HepG2 (cell line): Measurements from ENCODE around the gene TP53TG5. TPM values are rescaled to one million over a fixed set of nuclear protein-coding genes. Genes with fewer than 3 reads are reported as not detected.

Experiments used
- BCL3 ChIP-seq: sonication (generic); formaldehyde crosslinking; IDR thresholded peaks from 2 replicates; pipeline ENCODE4 v1.5.1; 2020; ENCODE audit warnings: mild to moderate bottlenecking, missing genetic modification reagents, moderate library complexity
- CEBPB ChIP-seq: IDR thresholded peaks from 2 replicates; pipeline ENCODE4 v1.6.1; 2011; ENCODE audit warnings: low read depth, low read length, improper control_type of control experiment, borderline replicate concordance
- CHD4 ChIP-seq: fragments of 200-600 bp; sonication (generic); IDR thresholded peaks from 2 replicates; pipeline ENCODE4 v1.7.0; 2017; ENCODE audit warnings: mild to moderate bottlenecking, low read length, borderline replicate concordance
- KDM6A ChIP-seq: IDR thresholded peaks from 2 replicates; pipeline ENCODE4 v1.6.1; 2016; ENCODE audit warnings: low read depth
- MIER3 ChIP-seq: IDR thresholded peaks from 2 replicates; pipeline ENCODE4 v1.6.1; 2016; ENCODE audit warnings: missing compliant biosample characterization, borderline replicate concordance
- NFYC ChIP-seq: IDR thresholded peaks from 2 replicates; pipeline ENCODE4 v1.6.1; 2016; ENCODE audit warnings: missing genetic modification reagents, missing compliant biosample characterization
- RAD51 ChIP-seq: fragments of 450-650 bp; IDR thresholded peaks from 2 replicates; pipeline ENCODE4 v1.6.1; 2016; ENCODE audit warnings: borderline replicate concordance
- RBM39 ChIP-seq: fragments of 200-400 bp; formaldehyde crosslinking; IDR thresholded peaks from one replicate; pipeline ENCODE4 v1.6.1; 2018; ENCODE audit warnings: antibody characterized with exemption, mild to moderate bottlenecking, low read depth, low read length; ENCODE audit not compliant: poor library complexity, severe bottlenecking
- SMC3 ChIP-seq: IDR thresholded peaks from 2 replicates; pipeline ENCODE4 v1.6.1; 2011; ENCODE audit warnings: low read length, improper control_type of control experiment
- SMYD3 ChIP-seq: sonication (generic); formaldehyde crosslinking; IDR thresholded peaks from 2 replicates; pipeline ENCODE4 v1.8.1; 2023; ENCODE audit warnings: mild to moderate bottlenecking, missing genetic modification reagents
- TCF7L2 ChIP-seq: IDR thresholded peaks from 2 replicates; pipeline ENCODE4 v1.6.1; 2011; ENCODE audit warnings: mild to moderate bottlenecking, low read depth, low read length, moderate library complexity
- ZFP82 ChIP-seq: sonication (generic); formaldehyde crosslinking; IDR thresholded peaks from 2 replicates; pipeline ENCODE4 v1.5.1; 2020; ENCODE audit warnings: mild to moderate bottlenecking, missing genetic modification reagents, borderline replicate concordance
- ZMAT5 ChIP-seq: sonication (generic); formaldehyde crosslinking; IDR thresholded peaks from 2 replicates; pipeline ENCODE4 v1.5.0; 2020; ENCODE audit warnings: mild to moderate bottlenecking, low read depth, missing genetic modification reagents, borderline replicate concordance
- ZNF121 ChIP-seq: sonication (generic); formaldehyde crosslinking; IDR thresholded peaks from 2 replicates; pipeline ENCODE4 v1.5.0; 2020; ENCODE audit warnings: mild to moderate bottlenecking, missing genetic modification reagents
- ZNF260 ChIP-seq: sonication (generic); formaldehyde crosslinking; IDR thresholded peaks from 2 replicates; pipeline ENCODE4 v1.4.0; 2020; ENCODE audit warnings: missing genetic modification reagents, low read depth, mild to moderate bottlenecking, borderline replicate concordance
- ZNF264 ChIP-seq: sonication (generic); formaldehyde crosslinking; IDR thresholded peaks from 2 replicates; pipeline ENCODE4 v1.4.0; 2020; ENCODE audit warnings: missing genetic modification reagents
- ZNF292 ChIP-seq: sonication (generic); formaldehyde crosslinking; IDR thresholded peaks from 2 replicates; pipeline ENCODE4 v1.8.1; 2022; ENCODE audit warnings: mild to moderate bottlenecking, low read depth, missing genetic modification reagents, borderline replicate concordance
- ZNF326 ChIP-seq: sonication (generic); formaldehyde crosslinking; IDR thresholded peaks from 2 replicates; pipeline ENCODE4 v1.4.0; 2020; ENCODE audit warnings: missing genetic modification reagents, borderline replicate concordance
- ZNF512 ChIP-seq: sonication (generic); formaldehyde crosslinking; IDR thresholded peaks from 2 replicates; pipeline ENCODE4 v1.4.0; 2020; ENCODE audit warnings: mild to moderate bottlenecking, missing genetic modification reagents
- ZNF746 ChIP-seq: sonication (generic); formaldehyde crosslinking; IDR thresholded peaks from 2 replicates; pipeline ENCODE4 v1.8.0; 2022; ENCODE audit warnings: mild to moderate bottlenecking, missing genetic modification reagents
- ZNF781 ChIP-seq: sonication (generic); formaldehyde crosslinking; IDR thresholded peaks from 2 replicates; pipeline ENCODE4 v1.5.1; 2020; ENCODE audit warnings: borderline replicate concordance, mild to moderate bottlenecking, missing genetic modification reagents; ENCODE audit errors: not compliant biosample characterization
- polyA plus RNA-seq, 8 experiments: library from polyadenylated mRNA; depleted of rRNA in 3 of 8; stranded (reverse) in 7 of 8; unstranded in 1 of 8; fragments of >200 nt; fragmentation: Illumina TruSeq in 4 of 8; extraction: Trizol in 4 of 8; gene quantifications; 2 replicates each; pipeline versions ENCODE4 v1.2.1 to v1.2.3, GENCODE V29; 2011 to 2016; ENCODE audit warnings: low read depth in 4 of 8, missing spikeins in 1 of 8, mixed read lengths in 1 of 8; ENCODE audit not compliant: insufficient read depth in 1 of 8
- total RNA-seq, 5 experiments: library from RNA; depleted of rRNA; stranded (reverse); fragments of >200 nt; fragmentation: Illumina TruSeq; extraction: Trizol; gene quantifications; 2 replicates each; pipeline ENCODE4 v1.2.3, GENCODE V29; 2016; ENCODE audit warnings: low read depth in 1 of 5
- TF ChIP-seq, protein P1 (sequence below): sonication (generic); formaldehyde crosslinking; IDR thresholded peaks from 2 replicates; pipeline ENCODE4 v1.5.1; 2020; ENCODE audit warnings: mild to moderate bottlenecking, missing genetic modification reagents, borderline replicate concordance
- TF ChIP-seq, protein P2 (sequence below): sonication (generic); formaldehyde crosslinking; IDR thresholded peaks from 2 replicates; pipeline ENCODE4 v1.8.0; 2022; ENCODE audit warnings: low read depth, missing genetic modification reagents
- TF ChIP-seq, protein P3 (sequence below): IDR thresholded peaks from 2 replicates; pipeline ENCODE4 v1.6.1; 2016; ENCODE audit warnings: mild to moderate bottlenecking, missing biosample characterization, missing genetic modification reagents

TP53TG5 gene
- total and polyA plus RNA-seq, 2 of the 13 experiments (the other 11 are each of a cell fraction or from before 2014, with no cell fraction given), result 0.11 TPM; not detected in 1

DNA sequence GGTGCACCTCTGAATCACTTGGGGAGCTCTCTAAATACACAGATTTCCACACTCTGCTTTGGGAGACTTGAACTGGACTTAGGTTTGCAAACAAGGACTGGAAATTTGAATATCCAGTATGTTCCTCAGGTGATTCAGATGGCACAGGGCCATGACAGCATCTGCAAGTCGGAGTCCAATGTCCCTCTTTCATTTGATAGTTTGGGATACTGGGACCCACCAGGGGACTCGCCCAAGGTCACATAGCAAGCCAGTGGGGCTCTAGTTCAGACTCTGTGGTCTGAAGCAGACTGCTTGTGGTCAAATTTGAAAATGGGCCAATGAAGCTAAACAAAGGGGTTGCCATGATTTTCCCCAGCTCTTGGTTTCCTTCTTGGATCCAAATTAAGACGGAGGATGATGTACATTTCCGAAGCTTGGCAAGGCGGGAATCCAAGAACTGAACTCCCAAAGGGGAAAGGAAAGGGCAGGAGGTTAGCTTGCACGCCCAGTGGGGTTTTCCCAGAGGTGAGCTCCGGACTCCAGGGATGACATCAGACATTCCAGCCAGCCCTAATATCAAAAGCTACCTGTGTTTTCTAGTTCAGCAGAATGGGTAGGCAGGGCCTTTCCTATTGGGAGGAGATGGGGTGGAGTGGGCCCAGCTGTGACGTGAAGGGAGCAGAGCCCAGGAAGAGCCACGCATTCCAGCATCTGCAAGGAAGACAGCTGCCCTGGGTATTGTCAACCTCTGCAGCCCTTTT is 18.5 kb downstream of the TP53TG5 start (continued):
- TF ChIP-seq, protein P1, sequence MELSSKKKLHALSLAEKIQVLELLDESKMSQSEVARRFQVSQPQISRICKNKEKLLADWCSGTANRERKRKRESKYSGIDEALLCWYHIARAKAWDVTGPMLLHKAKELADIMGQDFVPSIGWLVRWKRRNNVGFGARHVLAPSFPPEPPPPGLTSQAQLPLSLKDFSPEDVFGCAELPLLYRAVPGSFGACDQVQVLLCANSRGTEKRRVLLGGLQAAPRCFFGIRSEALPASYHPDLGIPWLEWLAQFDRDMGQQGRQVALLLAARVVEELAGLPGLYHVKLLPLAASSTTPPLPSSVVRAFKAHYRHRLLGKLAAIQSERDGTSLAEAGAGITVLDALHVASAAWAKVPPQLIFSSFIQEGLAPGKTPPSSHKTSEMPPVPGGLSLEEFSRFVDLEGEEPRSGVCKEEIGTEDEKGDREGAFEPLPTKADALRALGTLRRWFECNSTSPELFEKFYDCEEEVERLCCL, result no peak
- TF ChIP-seq NFYC (CRISPR knock-in tag) (no peak), TCF7L2 (no peak), SMC3 (no peak), KDM6A (no peak), ZMAT5 (CRISPR knock-in tag) (no peak), SMYD3 (CRISPR knock-in tag) (no peak), MIER3 (CRISPR knock-in tag) (no peak), ZNF512 (CRISPR knock-in tag) (no peak), ZNF264 (CRISPR knock-in tag) (0 out of 2 replicates have a peak, but pooled peaks have one; percentile 17), ZNF121 (CRISPR knock-in tag) (no peak), ZNF781 (CRISPR knock-in tag) (no peak), BCL3 (CRISPR knock-in tag) (peak; percentile 96), ZNF326 (no peak), ZNF746 (CRISPR knock-in tag) (no peak), RAD51 (no peak), CHD4 (no peak), ZFP82 (CRISPR knock-in tag) (peak; percentile 39; the same call in 1 of the 2 replicates), CEBPB (0 out of 2 replicates have a peak, but pooled peaks have one; percentile 8), ZNF260 (CRISPR knock-in tag) (no peak), ZNF292 (CRISPR knock-in tag) (no peak), RBM39 (no peak)
- TF ChIP-seq, protein P2, sequence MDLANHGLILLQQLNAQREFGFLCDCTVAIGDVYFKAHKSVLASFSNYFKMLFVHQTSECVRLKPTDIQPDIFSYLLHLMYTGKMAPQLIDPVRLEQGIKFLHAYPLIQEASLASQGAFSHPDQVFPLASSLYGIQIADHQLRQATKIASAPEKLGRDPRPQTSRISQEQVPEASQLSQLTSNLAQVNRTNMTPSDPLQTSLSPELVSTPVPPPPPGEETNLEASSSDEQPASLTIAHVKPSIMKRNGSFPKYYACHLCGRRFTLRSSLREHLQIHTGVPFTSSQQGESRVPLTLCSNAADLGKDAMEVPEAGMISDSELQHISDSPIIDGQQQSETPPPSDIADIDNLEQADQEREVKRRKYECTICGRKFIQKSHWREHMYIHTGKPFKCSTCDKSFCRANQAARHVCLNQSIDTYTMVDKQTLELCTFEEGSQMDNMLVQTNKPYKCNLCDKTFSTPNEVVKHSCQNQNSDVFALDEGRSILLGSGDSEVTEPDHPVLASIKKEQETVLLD (CRISPR knock-in tag), result no peak
- TF ChIP-seq, protein P3, sequence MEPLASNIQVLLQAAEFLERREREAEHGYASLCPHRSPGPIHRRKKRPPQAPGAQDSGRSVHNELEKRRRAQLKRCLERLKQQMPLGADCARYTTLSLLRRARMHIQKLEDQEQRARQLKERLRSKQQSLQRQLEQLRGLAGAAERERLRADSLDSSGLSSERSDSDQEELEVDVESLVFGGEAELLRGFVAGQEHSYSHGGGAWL, result no peak
